Measurements from ENCODE around the gene MMP24OS.

DNA sequence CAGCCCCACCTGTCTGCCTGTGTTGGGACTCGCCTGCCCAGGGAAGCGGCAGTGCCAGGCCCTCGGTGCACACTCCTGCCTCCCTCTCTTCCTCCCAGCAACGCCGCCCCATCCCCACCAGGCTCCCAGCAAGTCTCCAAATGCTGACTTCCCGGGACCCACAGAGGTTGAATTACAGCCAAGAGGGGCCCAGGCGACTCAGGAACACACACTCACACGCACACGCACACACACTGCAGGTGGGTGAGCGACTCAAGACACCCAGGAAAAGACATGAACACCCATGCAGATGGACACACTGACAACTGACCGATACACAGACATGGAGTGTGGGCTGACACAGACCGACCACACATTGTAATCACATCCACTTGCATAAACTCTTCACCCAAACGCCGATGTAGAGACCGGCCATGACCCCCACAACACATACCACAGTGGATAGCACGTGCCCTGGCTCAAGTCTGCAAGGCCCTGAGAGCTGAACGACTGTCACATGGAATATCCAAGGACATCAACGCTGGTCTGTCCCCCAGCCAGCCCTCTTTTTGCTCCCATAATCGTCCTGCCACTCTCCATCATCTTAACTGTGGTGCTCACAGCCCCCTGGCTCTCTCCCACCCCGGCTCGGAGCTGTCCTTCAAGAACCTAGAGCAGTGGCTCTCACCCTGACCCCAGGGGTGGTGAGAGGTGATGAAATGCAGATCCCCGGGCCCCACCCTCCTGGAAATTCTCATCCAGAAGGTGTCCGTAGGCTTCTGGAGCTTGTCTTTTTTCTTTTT is 14.8 kb upstream of the MMP24OS start:
- TF ChIP-seq SMC3 (IDR thresholded peaks at IDR 0.05; ENCODE audit: low read depth, low read length) (no peak), MAZ (IDR thresholded peaks at IDR 0.05; ENCODE audit: borderline replicate concordance, low read depth, low read length) (no peak), POLR2A (IDR thresholded peaks at IDR 0.05; ENCODE audit: low read depth, low read length) (no peak), CEBPB (IDR thresholded peaks at IDR 0.05; ENCODE audit: low read depth, low read length) (no peak), RCOR1 (IDR thresholded peaks at IDR 0.05; ENCODE audit: insufficient replicate concordance, low read length) (no peak)
- TF ChIP-seq, protein P1, sequence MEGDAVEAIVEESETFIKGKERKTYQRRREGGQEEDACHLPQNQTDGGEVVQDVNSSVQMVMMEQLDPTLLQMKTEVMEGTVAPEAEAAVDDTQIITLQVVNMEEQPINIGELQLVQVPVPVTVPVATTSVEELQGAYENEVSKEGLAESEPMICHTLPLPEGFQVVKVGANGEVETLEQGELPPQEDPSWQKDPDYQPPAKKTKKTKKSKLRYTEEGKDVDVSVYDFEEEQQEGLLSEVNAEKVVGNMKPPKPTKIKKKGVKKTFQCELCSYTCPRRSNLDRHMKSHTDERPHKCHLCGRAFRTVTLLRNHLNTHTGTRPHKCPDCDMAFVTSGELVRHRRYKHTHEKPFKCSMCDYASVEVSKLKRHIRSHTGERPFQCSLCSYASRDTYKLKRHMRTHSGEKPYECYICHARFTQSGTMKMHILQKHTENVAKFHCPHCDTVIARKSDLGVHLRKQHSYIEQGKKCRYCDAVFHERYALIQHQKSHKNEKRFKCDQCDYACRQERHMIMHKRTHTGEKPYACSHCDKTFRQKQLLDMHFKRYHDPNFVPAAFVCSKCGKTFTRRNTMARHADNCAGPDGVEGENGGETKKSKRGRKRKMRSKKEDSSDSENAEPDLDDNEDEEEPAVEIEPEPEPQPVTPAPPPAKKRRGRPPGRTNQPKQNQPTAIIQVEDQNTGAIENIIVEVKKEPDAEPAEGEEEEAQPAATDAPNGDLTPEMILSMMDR (conservative IDR thresholded peaks at IDR 0.05; ENCODE audit: low read depth, low read length) = no peak
